Measurements from ENCODE around the gene TWNK.

- TF ChIP-seq MAZ (IDR thresholded peaks at IDR 0.05; ENCODE audit: borderline replicate concordance, low read depth, low read length) (no peak), CTCF (conservative IDR thresholded peaks at IDR 0.05; ENCODE audit: low read depth, low read length) (no peak), SMC3 (IDR thresholded peaks at IDR 0.05; ENCODE audit: low read depth, low read length) (no peak), USF2 (IDR thresholded peaks at IDR 0.05; ENCODE audit: low read depth, low read length) (no peak), RFX5 (IDR thresholded peaks at IDR 0.05; ENCODE audit: low read depth, low read length) (no peak), POLR2A (IDR thresholded peaks at IDR 0.05; ENCODE audit: low read depth, low read length) (no peak)
Measured at GRCh38 chr10:101030496-101031127, 43.3 kb downstream of the TWNK start.
